Gastrocnemius medialis (tissue), 4 donors: ENCODE data around the gene ARHGAP22.

Source experiments
- CTCF ChIP-seq, 5 experiments: fragments of 450-650 bp in 3 of 5; fragments of 200-600 bp in 2 of 5; sonication (generic) in 2 of 5; IDR thresholded peaks in 4 of 5; conservative IDR thresholded peaks in 1 of 5; 1 replicate in 4 of 5; 2 replicates in 1 of 5; pipeline ENCODE4 v1.5.1; 2016 to 2019; ENCODE audit warnings: antibody characterized with exemption in 5 of 5, mild to moderate bottlenecking in 3 of 5, moderate library complexity in 3 of 5
- POLR2A ChIP-seq, 2 donors: fragments of 450-650 bp; IDR thresholded peaks; one replicate each; pipeline ENCODE4 v1.6.1; 2017; ENCODE audit warnings: antibody characterized with exemption in 2 of 2, mild to moderate bottlenecking in 2 of 2, moderate library complexity in 2 of 2

- no peak for TF ChIP-seq POLR2A (IDR thresholded peaks at IDR 0.05)
- TF ChIP-seq CTCF (IDR thresholded peaks at IDR 0.05 in 4 of 5, conservative IDR thresholded peaks at IDR 0.05 in 1 of 5): no peak
These were observed 175.6 kb downstream of the ARHGAP22 start for GRCh38 chr10:48429309-48429708.
